Measurements from ENCODE around the gene PLCB4.

GRCh38 chr20:9154464-9155024 is 85.7 kb downstream of the PLCB4 start:
- TF ChIP-seq, protein P1, sequence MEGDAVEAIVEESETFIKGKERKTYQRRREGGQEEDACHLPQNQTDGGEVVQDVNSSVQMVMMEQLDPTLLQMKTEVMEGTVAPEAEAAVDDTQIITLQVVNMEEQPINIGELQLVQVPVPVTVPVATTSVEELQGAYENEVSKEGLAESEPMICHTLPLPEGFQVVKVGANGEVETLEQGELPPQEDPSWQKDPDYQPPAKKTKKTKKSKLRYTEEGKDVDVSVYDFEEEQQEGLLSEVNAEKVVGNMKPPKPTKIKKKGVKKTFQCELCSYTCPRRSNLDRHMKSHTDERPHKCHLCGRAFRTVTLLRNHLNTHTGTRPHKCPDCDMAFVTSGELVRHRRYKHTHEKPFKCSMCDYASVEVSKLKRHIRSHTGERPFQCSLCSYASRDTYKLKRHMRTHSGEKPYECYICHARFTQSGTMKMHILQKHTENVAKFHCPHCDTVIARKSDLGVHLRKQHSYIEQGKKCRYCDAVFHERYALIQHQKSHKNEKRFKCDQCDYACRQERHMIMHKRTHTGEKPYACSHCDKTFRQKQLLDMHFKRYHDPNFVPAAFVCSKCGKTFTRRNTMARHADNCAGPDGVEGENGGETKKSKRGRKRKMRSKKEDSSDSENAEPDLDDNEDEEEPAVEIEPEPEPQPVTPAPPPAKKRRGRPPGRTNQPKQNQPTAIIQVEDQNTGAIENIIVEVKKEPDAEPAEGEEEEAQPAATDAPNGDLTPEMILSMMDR (IDR thresholded peaks at IDR 0.05; ENCODE audit: insufficient read depth, low read length) = no peak
- TF ChIP-seq SPI1 (IDR thresholded peaks at IDR 0.05; ENCODE audit: borderline replicate concordance, low read depth) = no peak
- no peak for TF ChIP-seq GABPA (IDR thresholded peaks at IDR 0.05; ENCODE audit: low read depth)
- no peak for TF ChIP-seq POLR2AphosphoS5 (IDR thresholded peaks at IDR 0.05; ENCODE audit: low read depth)
- no peak for TF ChIP-seq REST (IDR thresholded peaks at IDR 0.05; ENCODE audit: insufficient replicate concordance, low read depth)
